NCI-H2171 (cell line): ENCODE results near the gene DNALI1.

ENCODE experiments used
- DNase-seq: peaks from one replicate; lab custom pipeline; 2025; lab: John Stamatoyannopoulos, UW

The DNALI1 gene

DNA sequence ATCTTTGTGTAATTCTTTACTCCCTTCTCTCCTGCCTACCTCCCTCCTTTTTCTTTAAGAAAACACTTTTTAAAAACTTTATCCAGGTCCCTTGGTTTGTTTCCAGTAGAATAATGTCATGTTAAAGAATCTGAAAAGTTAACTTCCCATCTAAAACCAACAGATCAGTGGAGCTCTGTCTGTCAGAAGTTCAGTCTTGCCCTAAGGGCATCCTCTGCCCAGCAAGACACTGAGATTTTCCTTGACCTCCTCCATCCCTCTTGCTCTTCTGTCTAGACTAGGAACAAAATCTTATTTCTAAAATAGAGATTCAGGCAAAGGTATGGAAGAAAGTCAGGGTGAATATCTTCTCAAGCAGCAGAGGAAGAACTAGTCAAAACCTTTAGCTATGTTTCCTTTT, 44.7 kb downstream of the DNALI1 start:
- DNase-seq: no peak

- DNase-seq: no peak
These were observed 46.3 kb downstream of the DNALI1 start for GRCh38 chr1:37602750-37603694.

GRCh38 chr1:37605061-37605650, 48.4 kb downstream of the DNALI1 start:
- no peak for DNase-seq

DNA sequence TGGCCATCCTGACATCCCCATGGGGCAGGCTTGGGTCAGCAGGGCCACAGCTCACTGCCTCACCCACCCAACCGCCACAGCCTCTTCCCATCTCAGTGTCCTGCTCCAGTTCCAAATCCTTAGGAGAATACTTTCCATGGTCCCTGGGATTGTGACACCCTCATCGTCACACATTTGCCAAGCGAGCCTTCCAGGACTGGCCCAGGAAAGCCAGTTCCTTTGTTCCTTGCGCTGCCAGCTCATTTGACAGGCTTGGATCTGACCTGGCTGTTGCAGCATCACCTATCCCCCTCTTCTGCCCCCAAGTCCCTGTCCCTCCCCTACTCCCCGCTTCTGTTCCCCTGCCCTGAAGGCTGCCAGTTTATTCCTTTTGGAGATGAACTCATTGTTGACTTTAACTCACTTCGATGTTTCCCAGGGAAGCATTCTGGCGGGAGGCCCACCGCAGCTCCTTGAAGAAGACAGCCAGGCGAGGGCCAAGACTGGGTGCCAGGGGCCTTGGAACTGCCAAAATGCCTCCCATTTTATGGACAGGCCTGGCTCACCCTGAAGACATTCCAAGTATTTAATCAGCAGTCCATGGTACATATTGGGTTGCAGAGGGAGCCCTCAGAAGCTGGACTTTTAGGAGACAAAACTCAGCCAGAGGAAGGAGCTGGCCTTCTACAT, 49.2 kb downstream of the DNALI1 start:
- no peak for DNase-seq

GRCh38 chr1:37606481-37607263, 49.9 kb downstream of the DNALI1 start:
- DNase-seq: no peak

GRCh38 chr1:37609002-37609401, 52.3 kb downstream of the DNALI1 start:
- DNase-seq: no peak

GRCh38 chr1:37609994-37610393, 53.3 kb downstream of the DNALI1 start:
- no peak for DNase-seq

DNA sequence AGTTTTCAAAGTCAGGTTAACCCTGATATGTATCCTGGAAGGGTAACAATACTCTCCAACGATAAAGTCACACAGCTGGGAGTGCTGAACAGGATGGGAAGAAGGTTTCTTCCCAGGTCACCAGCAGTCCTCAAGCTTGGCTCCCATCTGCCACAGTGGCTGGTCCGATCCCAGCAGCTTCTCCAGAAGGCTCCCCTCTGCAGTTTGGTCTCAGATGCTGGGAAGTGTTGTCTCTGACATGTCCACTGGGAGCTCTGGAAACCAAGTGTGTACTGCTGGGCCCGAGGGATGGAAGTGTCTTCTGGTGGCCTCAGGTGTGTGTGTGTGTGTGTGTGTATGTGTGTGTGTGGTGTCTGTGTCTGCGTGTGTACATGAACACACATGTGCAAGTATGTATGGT, 55.4 kb downstream of the DNALI1 start:
- DNase-seq: no peak

- no peak for DNase-seq
These were observed 57.4 kb downstream of the DNALI1 start for GRCh38 chr1:37614105-37614504.

GRCh38 chr1:37616330-37616729, 59.6 kb downstream of the DNALI1 start:
- DNase-seq: peak; percentile 54
